GM12865 (cell line): ENCODE data around the gene FAM193B.
"Not testable (repeated sequence)": the region's sequence is repeated elsewhere in the genome, so short reads cannot be mapped to it uniquely, and the experiment has no call there.

Source experiments
- DNase-seq: peaks from one replicate; pipeline ENCODE4 v3.0.0; 2010; ENCODE audit warnings: low read depth
- H3K4me3 ChIP-seq: 2 replicates; pipeline ENCODE4 v1.5.1; 2011; ENCODE audit warnings: mild to moderate bottlenecking, low read depth, low read length, control low read depth
- CTCF ChIP-seq: IDR thresholded peaks from 2 replicates; pipeline ENCODE4 v1.5.1; 2011; ENCODE audit warnings: low read length, control low read depth, low read depth, inconsistent platforms; ENCODE audit not compliant: insufficient read depth; ENCODE audit errors: missing control alignments

The FAM193B gene

GRCh38 chr5:177578316-177578715 lies 24.0 kb upstream of the FAM193B start:
- no peak for DNase-seq
- no peak for TF ChIP-seq CTCF
- no peak overlapping the region for H3K4me3 ChIP-seq

GRCh38 chr5:177576169-177576568 lies 21.8 kb upstream of the FAM193B start:
- no peak for TF ChIP-seq CTCF
- no peak for DNase-seq
- no peak overlapping the region for H3K4me3 ChIP-seq

GRCh38 chr5:177575488-177575887 lies 21.1 kb upstream of the FAM193B start:
- TF ChIP-seq CTCF = no peak
- H3K4me3 ChIP-seq = no peak overlapping the region
- DNase-seq = no peak

- TF ChIP-seq CTCF = no peak
- DNase-seq = no peak
- H3K4me3 ChIP-seq = no peak overlapping the region
Observed at GRCh38 chr5:177569894-177570293, 15.5 kb upstream of the FAM193B start.

- no peak for DNase-seq
- TF ChIP-seq CTCF = no peak
- H3K4me3 ChIP-seq = no peak overlapping the region
Observed at GRCh38 chr5:177568326-177568725, 14.0 kb upstream of the FAM193B start.

- H3K4me3 ChIP-seq = no peak overlapping the region
- TF ChIP-seq CTCF = no peak
- DNase-seq = no peak
Observed at GRCh38 chr5:177565046-177565445, 10.7 kb upstream of the FAM193B start.

GRCh38 chr5:177559446-177559941 lies 5.1 kb upstream of the FAM193B start:
- not testable (repeated sequence) for DNase-seq, H3K4me3 ChIP-seq
